ENCODE results near the gene CHAC1.

The CHAC1 gene

DNA sequence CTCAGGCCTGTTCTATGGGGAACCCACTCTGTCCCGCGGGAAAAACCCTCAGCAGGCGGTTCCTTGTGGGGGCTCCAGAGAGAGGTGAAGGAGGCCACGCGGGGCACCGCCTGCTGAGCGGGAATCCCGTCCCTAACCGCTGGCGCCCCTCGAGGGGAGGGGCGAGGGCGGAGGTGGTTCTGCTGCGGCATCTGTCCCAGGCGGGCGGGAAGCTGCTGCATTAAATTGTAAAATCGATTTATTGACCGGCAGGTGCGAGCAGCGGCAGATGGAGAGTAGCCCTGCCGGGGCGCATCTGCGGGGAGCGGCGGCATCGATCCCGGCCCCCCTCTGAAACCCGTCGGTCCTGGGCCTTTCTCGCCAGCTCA lies 27.8 kb upstream of the CHAC1 start:
- no peak for DNase-seq

DNA sequence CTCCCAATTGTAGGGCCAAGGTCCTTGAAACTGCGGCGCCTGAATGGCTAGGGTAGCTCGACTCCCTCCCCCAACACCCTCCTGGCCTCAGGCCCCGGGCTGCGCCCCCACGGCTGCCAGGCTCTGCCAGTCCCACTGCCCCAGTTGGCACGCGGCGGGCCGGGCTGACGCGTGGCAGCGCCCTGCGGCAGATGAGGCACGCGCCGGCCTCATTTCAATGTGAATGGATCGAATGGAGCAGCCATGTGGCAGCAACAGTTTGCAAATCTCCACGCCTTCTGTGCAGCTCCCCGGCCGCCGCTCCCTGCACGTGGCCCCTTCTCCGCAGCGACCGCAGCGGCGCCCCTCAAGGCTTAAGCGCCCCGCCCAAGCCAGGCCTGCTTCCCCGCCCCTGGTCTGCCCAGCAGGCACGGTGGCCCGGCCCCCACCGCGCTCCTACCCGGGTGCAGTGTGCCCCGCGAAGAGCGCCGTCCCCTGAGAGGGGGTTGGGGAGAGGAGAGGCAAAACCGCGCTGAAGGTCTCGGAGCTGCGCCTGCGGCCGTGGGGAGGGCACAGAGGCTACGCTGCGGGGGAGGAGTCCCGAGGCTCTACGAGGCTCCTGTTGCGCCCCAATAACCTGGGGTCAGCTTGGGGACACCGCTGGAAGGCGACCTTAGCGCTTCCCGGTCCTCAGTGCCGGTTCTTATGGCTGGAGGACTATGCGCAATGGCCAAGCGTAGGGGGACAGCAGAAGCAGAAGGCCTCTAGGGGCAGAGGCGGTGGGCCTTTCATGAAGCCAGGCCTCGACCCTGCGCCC lies 27.2 kb upstream of the CHAC1 start:
- DNase-seq: no peak

DNA sequence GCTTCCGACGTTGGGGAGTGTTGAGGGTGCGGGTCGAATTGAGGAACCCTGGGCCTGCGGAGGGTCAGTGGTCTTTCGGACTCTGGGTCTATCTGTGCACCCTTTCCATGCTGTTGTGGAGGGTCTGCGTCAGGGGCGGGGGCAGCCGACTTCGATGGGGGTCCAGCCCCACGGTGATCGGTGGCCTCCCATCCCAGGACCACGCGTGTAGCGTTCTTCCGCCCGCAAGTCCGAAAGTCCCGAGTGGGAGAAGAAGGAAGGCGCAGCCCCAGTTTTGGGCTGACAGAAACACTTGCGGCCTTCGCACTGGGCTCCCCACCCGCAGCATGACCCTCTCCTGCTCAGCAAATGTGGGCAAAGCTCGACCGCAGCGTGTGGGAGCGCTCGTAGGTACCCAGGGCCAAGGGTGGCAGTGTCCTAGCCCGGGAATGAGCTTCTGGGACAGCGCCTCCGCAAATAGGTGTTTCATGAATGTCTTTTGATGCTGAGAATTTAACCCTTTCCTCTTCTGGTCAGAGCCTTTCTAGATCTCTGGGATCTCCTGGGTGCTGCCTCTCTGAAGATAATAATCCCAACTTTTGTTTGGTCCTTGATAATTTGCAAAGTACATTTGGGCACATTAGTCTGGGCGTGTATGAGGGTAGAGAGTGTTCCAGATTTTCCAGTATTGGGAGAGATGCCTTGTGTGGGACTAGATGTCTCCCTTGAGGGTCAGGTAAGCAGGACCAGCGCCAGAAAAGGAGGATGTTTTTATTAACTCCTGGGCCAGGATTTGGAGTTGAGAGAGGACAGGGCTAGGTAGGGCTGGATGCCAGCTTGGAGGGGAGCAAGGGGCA lies 26.4 kb upstream of the CHAC1 start:
- DNase-seq: no peak

DNA sequence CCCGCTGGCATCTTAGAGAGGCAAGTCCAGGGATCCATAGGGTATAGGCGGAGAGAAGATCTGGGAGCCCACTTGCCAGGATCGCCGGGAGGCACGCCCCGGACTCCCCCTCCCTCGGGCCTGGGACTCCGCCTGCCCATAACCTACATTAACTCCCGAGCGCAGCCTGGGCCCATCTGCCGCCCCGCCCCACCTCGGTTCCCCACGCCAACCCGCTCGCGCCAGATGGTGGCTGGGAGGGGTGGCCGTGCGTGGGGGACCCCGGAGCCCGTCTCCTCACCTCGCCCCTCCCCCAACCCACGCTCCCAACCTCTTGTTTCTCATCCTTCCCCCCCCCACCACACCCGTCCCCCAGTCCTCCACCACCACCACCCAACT lies 25.8 kb upstream of the CHAC1 start:
- no peak for DNase-seq

DNA sequence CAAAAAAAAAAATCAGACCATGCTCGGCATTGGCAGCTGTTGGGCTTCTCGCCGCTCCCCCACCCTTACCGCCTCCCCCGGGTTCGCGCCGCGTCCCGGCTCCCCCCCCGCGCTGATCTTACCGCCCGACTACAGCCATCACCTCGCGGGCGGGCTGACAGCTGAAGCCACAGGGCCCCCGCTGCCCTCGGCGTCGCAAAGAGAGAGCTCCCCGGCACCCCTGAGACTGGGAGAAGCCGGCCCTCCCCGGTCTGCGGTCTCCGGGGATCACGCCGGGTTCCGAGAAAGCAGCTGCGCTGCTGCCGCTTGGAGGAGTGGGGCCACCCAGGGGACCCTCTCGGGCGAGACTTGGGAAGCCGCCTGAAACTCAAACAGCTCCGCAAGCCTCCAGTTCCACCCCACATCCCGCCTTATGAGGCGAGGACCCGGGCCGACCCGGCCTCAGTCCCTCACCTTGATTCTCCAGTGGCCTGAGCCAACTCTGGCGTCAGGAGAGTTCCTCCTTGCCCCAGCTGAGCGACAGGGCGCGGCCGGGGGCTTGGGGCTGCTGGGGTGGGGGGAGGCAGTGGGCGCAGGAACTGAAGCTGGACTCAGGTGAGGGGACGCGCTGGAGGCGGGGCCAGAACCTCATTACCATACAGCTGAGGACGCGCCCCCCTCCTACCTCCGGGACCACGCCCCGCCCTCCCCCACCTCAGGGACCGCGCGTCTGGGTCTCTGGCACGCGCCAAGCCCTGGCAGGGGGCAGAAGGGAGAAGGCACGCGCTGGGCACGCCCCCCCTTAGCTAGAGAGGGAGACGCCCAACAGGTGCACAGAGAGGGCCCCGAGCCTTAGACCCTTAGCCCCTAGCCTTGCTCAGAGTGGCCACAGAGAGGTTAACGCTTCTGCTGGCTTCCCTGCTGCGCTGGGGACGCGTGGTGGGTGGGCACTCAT lies 25.1 kb upstream of the CHAC1 start:
- DNase-seq: peak; percentile 67

DNA sequence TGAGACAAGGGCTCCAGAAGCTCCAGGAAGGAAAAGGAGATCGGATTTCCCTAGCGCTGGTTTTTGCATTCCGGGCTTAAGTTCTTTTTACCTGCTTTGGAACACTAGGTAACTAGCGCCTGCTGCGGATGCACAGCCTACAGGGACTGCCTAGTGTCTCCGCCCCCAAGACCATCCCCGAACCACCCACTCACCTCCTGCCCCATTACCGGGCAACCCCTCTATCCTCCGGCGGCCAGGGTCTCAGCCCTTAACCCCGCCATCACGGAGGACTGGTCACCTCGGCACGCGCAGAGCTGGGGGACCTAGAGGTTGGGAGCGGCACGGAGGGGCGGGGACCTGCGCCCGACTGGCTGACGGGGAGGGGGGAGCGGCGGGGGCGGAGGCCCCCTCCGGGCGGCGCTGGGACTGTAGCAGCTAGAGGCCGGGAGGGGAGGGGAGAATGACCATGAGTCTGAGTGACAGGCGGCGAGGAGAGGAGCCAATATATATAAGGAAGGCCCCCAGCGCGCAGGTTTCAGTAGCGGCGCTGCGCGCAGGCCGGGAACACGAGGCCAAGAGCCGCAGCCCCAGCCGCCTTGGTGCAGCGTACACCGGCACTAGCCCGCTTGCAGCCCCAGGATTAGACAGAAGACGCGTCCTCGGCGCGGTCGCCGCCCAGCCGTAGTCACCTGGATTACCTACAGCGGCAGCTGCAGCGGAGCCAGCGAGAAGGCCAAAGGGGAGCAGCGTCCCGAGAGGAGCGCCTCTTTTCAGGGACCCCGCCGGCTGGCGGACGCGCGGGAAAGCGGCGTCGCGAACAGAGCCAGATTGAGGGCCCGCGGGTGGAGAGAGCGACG lies 24.2 kb upstream of the CHAC1 start, which contains the start of gene DLL4:
Gene DLL4 (plus strand): TSS at position 520 of the 839 bp plus-strand sequence. CDS start 329 bp downstream, outside the sequence.
- DNase-seq: peak; percentile 76

DNA sequence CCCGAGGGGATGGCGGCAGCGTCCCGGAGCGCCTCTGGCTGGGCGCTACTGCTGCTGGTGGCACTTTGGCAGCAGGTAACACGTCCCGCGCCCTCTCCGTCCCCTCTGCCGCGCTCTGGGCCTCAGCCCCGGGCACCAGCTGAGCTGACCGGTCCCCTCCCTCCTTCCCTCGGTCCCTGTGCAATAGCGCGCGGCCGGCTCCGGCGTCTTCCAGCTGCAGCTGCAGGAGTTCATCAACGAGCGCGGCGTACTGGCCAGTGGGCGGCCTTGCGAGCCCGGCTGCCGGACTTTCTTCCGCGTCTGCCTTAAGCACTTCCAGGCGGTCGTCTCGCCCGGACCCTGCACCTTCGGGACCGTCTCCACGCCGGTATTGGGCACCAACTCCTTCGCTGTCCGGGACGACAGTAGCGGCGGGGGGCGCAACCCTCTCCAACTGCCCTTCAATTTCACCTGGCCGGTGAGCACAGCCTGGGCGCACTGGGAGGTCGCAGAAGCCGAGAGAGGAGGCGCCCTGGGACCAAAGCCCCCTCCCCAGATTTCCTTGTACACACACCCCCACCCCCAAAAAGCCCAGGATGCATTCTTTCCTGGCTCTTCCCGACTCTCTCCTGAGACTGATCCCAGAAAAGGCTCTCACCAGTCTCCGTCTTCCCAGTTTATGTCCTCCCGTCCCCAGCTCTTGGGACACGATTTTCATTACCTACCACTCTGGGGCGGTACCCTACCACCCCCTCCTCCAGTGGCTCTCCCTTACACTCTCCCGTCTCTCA lies 23.4 kb upstream of the CHAC1 start:
- no peak for DNase-seq

DNA sequence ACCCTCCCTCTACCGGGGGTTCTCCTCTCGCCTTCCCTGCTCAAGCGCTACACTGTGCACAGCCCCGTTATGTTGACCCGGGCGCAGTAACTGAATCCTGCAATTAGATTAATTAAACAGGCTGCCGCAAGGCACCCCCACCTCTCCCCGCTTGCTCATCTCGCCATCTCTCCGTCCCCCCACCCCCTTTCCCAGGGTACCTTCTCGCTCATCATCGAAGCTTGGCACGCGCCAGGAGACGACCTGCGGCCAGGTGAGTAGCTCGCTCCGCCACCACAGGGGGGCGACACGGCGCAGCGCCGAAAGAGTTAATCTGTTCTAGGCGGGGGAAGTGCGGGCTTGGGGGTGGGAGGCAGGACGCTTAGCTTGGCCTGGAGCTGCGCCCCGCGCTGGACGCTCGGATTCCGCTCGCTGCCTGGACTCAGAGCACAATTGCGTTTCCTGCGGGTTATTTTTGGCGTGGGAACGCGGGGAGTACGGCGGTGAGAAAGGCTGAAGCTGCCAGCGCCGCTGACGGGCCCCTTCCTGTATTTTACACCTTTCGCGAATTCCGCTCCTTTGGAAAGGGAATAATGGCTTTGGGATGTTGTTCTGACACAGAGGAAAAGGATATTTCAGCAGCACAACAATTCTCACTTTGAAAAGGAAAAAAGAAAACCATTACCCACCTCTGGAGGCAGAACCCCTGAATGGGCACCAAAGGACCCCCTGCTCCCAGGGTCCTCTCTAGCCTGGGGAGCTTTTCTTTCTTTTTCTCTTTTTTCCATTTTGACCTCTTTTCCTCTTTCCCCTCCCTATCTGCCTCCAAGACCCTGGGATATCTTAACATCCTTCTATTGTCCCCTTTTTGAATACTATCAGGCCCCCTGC lies 22.6 kb upstream of the CHAC1 start:
- no peak for DNase-seq

DNA sequence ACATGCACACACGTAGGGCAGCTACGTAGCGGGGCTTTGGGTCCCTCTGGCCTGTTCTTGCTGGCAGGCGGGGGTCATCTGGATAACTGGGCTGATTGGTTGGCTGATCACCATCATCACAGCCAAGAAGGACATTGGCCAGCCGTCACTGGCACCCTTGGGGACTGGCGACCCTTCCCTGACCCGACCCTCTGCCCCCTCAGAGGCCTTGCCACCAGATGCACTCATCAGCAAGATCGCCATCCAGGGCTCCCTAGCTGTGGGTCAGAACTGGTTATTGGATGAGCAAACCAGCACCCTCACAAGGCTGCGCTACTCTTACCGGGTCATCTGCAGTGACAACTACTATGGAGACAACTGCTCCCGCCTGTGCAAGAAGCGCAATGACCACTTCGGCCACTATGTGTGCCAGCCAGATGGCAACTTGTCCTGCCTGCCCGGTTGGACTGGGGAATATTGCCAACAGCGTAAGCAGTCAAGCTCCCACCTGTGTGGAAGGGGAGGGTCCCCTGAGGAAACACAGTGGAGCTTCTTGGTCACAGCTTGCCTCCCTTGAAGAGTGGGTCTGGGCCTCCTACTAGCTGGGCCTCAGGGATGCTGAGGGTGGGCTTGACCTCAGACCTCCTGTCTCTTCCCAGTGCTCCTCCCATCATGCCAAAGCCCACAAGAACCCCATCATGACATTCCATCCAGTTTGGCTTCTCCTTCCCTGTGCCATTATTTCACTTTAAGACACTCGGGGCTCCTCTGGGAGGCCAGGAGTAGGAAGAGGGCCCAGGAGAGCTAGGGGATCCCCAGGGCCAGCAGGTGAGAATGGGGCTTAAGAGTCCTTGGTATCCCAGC lies 21.8 kb upstream of the CHAC1 start:
- no peak for DNase-seq

DNA sequence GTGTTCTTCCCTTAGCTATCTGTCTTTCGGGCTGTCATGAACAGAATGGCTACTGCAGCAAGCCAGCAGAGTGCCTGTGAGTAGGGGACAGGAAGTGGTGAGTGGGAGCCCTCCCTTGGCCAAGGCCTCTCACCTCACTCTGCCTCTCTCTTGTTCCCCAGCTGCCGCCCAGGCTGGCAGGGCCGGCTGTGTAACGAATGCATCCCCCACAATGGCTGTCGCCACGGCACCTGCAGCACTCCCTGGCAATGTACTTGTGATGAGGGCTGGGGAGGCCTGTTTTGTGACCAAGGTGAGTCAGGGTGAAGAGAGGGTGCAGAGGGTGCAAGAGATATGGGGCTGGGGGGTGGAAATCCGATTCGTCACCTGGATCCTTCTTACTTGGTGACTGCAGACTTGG lies 21.1 kb upstream of the CHAC1 start:
- DNase-seq: peak; percentile 47

DNA sequence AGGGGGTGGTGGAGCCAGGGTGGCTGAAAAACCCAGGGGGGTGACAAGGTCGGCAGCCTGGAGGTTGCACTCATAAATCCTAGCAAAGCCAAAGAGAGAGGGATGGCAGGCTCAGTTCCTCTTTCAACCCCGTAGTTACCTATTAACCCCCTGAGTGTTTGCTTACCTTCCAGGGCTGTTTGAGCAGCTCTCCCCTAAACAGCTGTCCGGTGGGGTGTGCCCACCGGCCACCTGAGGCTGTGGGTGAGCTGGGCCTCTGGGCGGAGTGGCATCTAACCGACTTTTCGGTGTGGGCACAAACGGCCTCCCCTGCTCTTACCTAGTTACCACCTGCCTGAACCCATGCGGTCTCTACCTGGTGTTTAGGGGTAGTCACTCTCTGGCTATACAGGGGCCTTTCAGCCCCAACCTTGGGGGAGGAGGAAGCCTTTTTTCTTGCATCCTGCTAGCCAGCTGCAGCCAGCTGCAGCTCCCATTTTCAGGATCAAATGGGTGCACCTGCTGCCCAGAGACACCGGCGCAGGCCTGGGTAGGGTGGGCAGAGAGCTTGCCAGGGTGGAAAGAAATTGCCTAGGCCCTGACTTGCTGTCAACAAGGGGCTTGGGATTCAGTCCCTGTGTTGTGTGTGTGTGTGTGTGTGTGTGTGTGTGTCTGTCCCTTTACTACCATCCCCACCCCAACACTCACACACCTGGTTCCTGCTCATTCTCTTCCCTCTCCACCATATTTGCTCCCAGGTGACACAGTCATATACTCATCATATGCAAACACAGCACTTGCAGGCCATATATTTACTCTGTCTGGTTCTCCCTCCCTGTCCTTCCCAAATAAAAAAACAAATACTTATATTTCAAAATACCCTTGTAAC lies 20.4 kb upstream of the CHAC1 start:
- peak; percentile 37 for DNase-seq

DNA sequence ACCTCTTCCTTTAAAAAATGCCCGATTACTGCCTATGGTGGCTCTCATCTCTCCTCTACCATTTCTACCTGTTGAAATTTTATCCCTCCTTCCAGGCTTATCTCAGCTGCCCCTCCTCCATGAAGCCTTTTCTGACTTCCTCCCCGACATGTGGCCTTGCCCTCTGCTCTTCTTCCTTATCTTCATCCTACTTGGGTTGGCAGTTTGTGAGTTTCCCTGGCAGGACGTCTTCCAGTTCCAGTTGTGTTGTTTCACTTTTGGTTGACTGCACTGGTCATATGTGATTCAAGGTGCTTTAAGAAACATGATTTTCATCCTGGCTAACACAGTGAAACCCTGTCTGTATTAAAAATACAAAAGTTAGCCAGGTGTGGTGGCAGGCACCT lies 19.8 kb upstream of the CHAC1 start:
- no peak for DNase-seq

DNA sequence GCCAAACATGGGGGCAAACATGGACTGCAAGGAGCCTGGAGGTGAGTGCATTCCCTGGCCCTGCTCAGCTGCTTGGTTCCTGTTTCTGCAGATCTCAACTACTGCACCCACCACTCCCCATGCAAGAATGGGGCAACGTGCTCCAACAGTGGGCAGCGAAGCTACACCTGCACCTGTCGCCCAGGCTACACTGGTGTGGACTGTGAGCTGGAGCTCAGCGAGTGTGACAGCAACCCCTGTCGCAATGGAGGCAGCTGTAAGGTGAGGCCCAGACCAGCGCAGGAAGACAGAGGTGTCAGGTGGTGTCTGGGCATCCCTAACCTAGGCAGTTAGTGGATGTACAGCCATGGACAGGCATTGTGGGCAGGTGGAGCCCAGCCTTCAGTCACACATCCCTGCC lies 18.8 kb upstream of the CHAC1 start:
- no peak for DNase-seq

DNA sequence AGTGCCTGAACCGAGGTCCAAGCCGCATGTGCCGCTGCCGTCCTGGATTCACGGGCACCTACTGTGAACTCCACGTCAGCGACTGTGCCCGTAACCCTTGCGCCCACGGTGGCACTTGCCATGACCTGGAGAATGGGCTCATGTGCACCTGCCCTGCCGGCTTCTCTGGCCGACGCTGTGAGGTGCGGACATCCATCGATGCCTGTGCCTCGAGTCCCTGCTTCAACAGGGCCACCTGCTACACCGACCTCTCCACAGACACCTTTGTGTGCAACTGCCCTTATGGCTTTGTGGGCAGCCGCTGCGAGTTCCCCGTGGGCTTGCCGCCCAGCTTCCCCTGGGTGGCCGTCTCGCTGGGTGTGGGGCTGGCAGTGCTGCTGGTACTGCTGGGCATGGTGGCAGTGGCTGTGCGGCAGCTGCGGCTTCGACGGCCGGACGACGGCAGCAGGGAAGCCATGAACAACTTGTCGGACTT lies 17.0 kb upstream of the CHAC1 start:
- no peak for DNase-seq

DNA sequence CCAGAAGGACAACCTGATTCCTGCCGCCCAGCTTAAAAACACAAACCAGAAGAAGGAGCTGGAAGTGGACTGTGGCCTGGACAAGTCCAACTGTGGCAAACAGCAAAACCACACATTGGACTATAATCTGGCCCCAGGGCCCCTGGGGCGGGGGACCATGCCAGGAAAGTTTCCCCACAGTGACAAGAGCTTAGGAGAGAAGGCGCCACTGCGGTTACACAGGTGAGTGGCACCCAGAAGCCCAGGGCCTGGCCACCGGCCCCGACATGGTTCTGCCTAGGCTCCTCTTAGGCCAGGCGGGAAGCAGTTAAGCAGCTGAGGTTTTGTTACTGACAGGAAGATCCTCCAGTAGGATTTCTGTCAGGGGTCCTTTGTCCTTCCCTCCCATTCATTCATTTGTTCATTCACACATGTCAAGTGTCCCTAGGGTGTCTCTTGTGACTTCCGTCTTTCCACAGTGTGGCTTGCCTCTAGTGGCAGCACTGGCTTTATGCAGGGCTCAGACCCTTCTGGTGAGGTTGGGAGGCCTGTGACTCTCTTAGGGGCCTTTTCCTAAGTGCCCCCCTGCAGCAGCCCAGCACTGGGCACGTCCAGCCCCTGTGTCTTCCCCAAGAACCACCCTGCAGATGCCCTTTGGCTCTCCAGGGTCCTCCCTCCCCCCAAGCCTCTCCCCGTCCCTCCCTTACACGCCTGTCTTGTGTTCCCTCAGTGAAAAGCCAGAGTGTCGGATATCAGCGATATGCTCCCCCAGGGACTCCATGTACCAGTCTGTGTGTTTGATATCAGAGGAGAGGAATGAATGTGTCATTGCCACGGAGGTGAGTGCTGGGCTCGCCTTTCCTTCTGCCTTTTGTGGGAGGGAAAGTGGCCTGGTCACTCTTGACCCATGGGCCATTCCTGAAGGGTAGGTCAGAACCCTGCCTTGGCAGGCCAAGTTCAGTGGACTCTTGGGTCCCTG lies 16.3 kb upstream of the CHAC1 start:
- DNase-seq: peak; percentile 47

DNA sequence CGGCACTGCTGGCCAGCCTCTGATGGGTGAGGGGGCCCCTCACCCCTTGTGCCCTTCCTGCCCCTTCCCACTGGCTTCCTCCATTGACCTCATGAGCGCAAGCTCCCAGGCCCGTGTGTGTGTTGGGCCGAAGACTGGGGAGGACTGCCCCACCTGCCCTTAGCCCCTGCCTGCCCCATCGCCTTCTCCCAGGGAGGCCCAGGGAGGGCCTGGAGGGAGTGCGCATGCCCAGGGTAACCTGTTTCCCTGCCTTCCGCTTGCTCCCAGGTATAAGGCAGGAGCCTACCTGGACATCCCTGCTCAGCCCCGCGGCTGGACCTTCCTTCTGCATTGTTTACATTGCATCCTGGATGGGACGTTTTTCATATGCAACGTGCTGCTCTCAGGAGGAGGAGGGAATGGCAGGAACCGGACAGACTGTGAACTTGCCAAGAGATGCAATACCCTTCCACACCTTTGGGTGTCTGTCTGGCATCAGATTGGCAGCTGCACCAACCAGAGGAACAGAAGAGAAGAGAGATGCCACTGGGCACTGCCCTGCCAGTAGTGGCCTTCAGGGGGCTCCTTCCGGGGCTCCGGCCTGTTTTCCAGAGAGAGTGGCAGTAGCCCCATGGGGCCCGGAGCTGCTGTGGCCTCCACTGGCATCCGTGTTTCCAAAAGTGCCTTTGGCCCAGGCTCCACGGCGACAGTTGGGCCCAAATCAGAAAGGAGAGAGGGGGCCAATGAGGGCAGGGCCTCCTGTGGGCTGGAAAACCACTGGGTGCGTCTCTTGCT lies 15.3 kb upstream of the CHAC1 start:
- DNase-seq: no peak

All from DMS153 (cell line).